AG09309 (cell line): ENCODE results near the gene MYOCD.

Experiments
- DNase-seq: peaks from one replicate; pipeline ENCODE4 v3.0.0-alpha.2; 2010; ENCODE audit warnings: low read depth
- H3K4me3 ChIP-seq: 2 replicates; pipeline ENCODE4 v1.5.1; 2011; ENCODE audit warnings: mild to moderate bottlenecking, low read depth, low read length, moderate library complexity; ENCODE audit not compliant: control insufficient read depth
- TF ChIP-seq, protein P1 (sequence below): IDR thresholded peaks from 2 replicates; pipeline ENCODE4 v1.5.1; 2011; ENCODE audit warnings: mild to moderate bottlenecking, low read depth, low read length, inconsistent platforms; ENCODE audit not compliant: insufficient read depth, control insufficient read depth; ENCODE audit errors: missing control alignments

The MYOCD gene

GRCh38 chr17:12655936-12656335 lies 9.8 kb upstream of the MYOCD start:
- DNase-seq: no peak
- TF ChIP-seq, protein P1, sequence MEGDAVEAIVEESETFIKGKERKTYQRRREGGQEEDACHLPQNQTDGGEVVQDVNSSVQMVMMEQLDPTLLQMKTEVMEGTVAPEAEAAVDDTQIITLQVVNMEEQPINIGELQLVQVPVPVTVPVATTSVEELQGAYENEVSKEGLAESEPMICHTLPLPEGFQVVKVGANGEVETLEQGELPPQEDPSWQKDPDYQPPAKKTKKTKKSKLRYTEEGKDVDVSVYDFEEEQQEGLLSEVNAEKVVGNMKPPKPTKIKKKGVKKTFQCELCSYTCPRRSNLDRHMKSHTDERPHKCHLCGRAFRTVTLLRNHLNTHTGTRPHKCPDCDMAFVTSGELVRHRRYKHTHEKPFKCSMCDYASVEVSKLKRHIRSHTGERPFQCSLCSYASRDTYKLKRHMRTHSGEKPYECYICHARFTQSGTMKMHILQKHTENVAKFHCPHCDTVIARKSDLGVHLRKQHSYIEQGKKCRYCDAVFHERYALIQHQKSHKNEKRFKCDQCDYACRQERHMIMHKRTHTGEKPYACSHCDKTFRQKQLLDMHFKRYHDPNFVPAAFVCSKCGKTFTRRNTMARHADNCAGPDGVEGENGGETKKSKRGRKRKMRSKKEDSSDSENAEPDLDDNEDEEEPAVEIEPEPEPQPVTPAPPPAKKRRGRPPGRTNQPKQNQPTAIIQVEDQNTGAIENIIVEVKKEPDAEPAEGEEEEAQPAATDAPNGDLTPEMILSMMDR: no peak
- no peak overlapping the region for H3K4me3 ChIP-seq

GRCh38 chr17:12656354-12656753 lies 9.3 kb upstream of the MYOCD start:
- DNase-seq: no peak
- H3K4me3 ChIP-seq: no peak overlapping the region
- TF ChIP-seq, protein P1: no peak

DNA sequence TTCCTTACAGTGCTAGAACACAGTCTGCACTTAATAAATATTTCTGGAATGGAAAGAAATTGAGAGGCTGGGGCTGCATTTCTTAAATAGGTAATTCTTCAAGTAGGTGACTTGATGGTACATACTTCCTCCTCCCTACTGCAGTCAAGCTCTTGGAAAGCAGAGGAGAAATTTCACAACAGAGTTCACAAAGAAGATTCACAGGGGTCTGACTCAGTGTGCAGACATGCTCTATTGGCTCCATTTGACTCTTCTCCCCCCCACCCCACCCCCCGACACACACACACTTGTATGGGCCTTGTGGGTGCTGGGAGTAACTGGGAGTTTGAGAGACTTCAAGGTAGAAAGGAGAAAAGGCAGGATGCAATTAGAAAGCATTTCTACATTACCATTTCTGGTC lies 6.2 kb upstream of the MYOCD start:
- H3K4me3 ChIP-seq: no peak overlapping the region
- peak; percentile 43 for DNase-seq
- TF ChIP-seq, protein P1: no peak

DNA sequence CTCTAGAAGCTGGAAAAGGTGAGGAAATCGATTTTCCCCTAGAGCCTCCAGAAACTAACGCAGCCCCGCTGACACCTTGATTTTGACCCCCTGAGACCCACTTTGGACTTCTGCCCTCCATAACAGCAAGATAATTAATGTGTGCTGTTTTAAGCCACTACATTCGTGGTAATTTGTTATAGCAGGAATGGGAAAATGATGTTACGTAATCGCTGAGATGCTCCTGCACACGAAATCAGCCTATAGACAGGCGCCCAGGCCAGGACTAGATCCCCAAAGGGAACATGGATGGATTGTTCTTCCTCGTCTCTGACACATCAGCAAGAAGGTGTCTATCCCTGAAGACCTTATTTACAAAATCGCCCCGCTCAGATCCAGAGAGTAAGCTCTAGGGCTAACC lies 1.4 kb upstream of the MYOCD start:
- DNase-seq: no peak
- no peak overlapping the region for H3K4me3 ChIP-seq
- TF ChIP-seq, protein P1: no peak

DNA sequence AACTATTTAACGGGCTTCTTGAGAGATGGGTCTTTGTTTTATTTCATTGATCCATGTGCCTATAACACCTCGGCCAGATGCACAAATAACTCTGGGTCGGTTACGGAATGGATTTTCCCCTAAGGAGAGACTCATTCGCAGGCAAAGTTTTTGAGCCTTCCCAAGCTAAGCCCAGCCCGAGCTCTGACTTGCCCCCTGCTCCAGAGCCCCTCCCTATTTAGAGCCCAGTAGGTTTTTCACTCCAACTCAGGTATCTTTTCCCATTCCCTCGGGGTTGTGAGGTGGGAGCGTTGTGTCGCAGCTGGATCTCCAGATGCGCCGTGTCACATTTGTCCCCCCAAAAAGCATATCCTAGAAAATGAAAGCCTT lies 812 bp upstream of the MYOCD start:
- no peak for DNase-seq
- TF ChIP-seq, protein P1: no peak
- H3K4me3 ChIP-seq: peak overlapping the region; percentile 58

- no peak overlapping the region for H3K4me3 ChIP-seq
- no peak for DNase-seq
- TF ChIP-seq, protein P1: no peak
These were observed 1.0 kb downstream of the MYOCD start for GRCh38 chr17:12666718-12667117.
